GM12864 (cell line): ENCODE measurements around the gene HDAC9.

Experiments
- DNase-seq: peaks from one replicate; pipeline ENCODE4 v3.0.0-alpha.2; 2011; ENCODE audit warnings: low read depth
- H3K4me3 ChIP-seq: 2 replicates; pipeline ENCODE4 v1.5.1; 2011; ENCODE audit warnings: mild to moderate bottlenecking, low read depth, low read length, control low read depth
- CTCF ChIP-seq: IDR thresholded peaks from 2 replicates; pipeline ENCODE4 v1.5.1; 2011; ENCODE audit warnings: low read depth, mild to moderate bottlenecking, moderate library complexity, low read length, control low read depth, inconsistent platforms; ENCODE audit errors: missing control alignments

HDAC9 gene

GRCh38 chr7:18806177-18806576, 310.6 kb downstream of the HDAC9 start:
- no peak for TF ChIP-seq CTCF
- DNase-seq: no peak
- H3K4me3 ChIP-seq: no peak overlapping the region

GRCh38 chr7:18808026-18808425, 312.5 kb downstream of the HDAC9 start:
- no peak for TF ChIP-seq CTCF
- no peak overlapping the region for H3K4me3 ChIP-seq
- DNase-seq: no peak

- no peak overlapping the region for H3K4me3 ChIP-seq
- TF ChIP-seq CTCF: no peak
- no peak for DNase-seq
Measured at GRCh38 chr7:18815261-18815960, 319.9 kb downstream of the HDAC9 start.

GRCh38 chr7:18820981-18821380, 325.4 kb downstream of the HDAC9 start:
- DNase-seq: no peak
- TF ChIP-seq CTCF: no peak
- no peak overlapping the region for H3K4me3 ChIP-seq

- DNase-seq: no peak
- TF ChIP-seq CTCF: no peak
- H3K4me3 ChIP-seq: no peak overlapping the region
Measured at GRCh38 chr7:18821554-18821953, 326.0 kb downstream of the HDAC9 start.

- H3K4me3 ChIP-seq: no peak overlapping the region
- no peak for TF ChIP-seq CTCF
- no peak for DNase-seq
Measured at GRCh38 chr7:18824157-18824556, 328.6 kb downstream of the HDAC9 start.
